ENCODE measurements around the gene CCM2.

CCM2 gene

DNA sequence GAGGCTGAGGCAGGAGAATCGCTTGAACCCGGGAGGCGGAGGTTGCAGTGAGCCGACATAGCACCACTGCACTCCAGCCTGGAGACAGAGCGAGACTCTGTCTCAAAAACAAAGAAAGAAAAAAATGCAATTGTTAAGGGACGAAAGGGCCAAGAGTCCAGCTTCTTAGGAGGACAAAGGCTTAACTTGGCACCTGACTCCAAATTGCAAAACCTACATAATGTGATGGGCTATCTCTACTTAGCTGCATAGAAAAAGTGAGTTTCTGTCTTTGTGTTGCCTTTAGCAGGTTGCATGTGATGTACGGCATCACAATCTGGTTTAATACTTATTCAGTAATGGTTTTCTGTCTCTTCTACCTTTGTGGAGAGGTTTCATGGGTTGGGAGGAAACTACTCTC lies 12.5 kb upstream of the CCM2 start:
- Histone ChIP-seq H3K23ac (ENCODE audit: low read length) (no peak overlapping the region), H4K12ac (ENCODE audit: low read depth, low read length) (no peak overlapping the region), H3K9ac (ENCODE audit: low read length) (no peak overlapping the region), H3K9me3 (ENCODE audit: insufficient read depth, low read depth, low read length) (no peaks in the 10 kb centered on the region), H3K79me2 (ENCODE audit: control insufficient read depth, insufficient read depth, low read length, poor library complexity) (peaks cover 11% of the 10 kb centered on the region), H3K4me1 (ENCODE audit: control insufficient read depth in 1 of 2, insufficient read depth in 2 of 2, low read length in 2 of 2) (peaks cover 2 to 5% of the 10 kb centered on the region in 2 experiments), H3K14ac (ENCODE audit: low read length) (no peak overlapping the region), H2BK120ac (ENCODE audit: insufficient read depth, low read length, poor library complexity) (no peak overlapping the region), H3K79me1 (ENCODE audit: low read length) (peaks cover 10% of the 10 kb centered on the region), H3K27me3 (ENCODE audit: insufficient read depth, low read length) (no peaks in the 10 kb centered on the region), H3K18ac (ENCODE audit: low read length) (no peak overlapping the region), H3K36me3 (ENCODE audit: control insufficient read depth in 1 of 2, insufficient read depth in 2 of 2, low read length in 2 of 2) (peaks cover 20 to 28% of the 10 kb centered on the region in 2 experiments), H3K4me3 (ENCODE audit: low read depth, low read length) (no peak overlapping the region), H3K27ac (ENCODE audit: low read depth, low read length) (no peak overlapping the region), H2AK5ac (ENCODE audit: low read length) (no peak overlapping the region), H4K8ac (ENCODE audit: low read depth, low read length) (no peak overlapping the region), H2BK12ac (ENCODE audit: low read length) (no peak overlapping the region), H2BK5ac (ENCODE audit: low read depth, low read length, poor library complexity) (no peak overlapping the region), H3K4ac (ENCODE audit: low read depth, low read length) (no peak overlapping the region), H2AFZ (ENCODE audit: insufficient read depth, low read length, poor library complexity) (no peak overlapping the region), H3K4me2 (ENCODE audit: low read length) (no peak overlapping the region), H4K91ac (ENCODE audit: low read depth, low read length) (no peak overlapping the region)
- DNase-seq, result no peak
- no CpG with 5 or more reads among the region's 7 CpGs for WGBS (ENCODE audit: extremely low coverage, insufficient coverage, insufficient read length)

DNA sequence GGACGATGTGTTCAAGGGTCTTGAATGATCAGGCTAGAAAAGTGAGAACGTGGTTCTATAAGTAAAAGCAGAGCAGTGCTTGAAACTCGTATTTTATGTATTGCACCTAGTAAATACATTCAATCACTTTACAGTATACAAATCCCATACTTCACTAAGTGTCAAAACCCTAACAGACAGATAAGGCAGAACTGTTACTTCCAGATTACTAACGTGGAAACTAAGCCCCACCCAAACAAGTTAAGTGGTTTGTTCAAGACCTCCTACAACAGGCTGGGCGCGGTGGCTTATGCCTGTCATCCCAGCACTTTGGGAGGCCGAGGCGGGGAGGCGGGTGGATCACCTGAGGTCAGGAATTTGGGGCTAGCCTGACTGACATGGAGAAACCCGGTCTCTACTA lies 12.0 kb upstream of the CCM2 start:
- H3K4me2 ChIP-seq (ENCODE audit: low read length), result no peak overlapping the region
- peaks cover 17 to 23% of the 10 kb centered on the region in 2 experiments for H3K36me3 ChIP-seq (ENCODE audit: control insufficient read depth in 1 of 2, insufficient read depth in 2 of 2, low read length in 2 of 2)
- no peak overlapping the region for H3K4ac ChIP-seq (ENCODE audit: low read depth, low read length)
- H4K91ac ChIP-seq (ENCODE audit: low read depth, low read length), result no peak overlapping the region
- H2AK5ac ChIP-seq (ENCODE audit: low read length), result no peak overlapping the region
- no peak overlapping the region for H4K8ac ChIP-seq (ENCODE audit: low read depth, low read length)
- H3K79me1 ChIP-seq (ENCODE audit: low read length), result peaks cover 10% of the 10 kb centered on the region
- no CpG with 5 or more reads among the region's 10 CpGs for WGBS (ENCODE audit: extremely low coverage, insufficient coverage, insufficient read length)
- H3K14ac ChIP-seq (ENCODE audit: low read length), result no peak overlapping the region
- DNase-seq, result no peak
- no peak overlapping the region for H2BK5ac ChIP-seq (ENCODE audit: low read depth, low read length, poor library complexity)
- peaks cover 11% of the 10 kb centered on the region for H3K79me2 ChIP-seq (ENCODE audit: control insufficient read depth, insufficient read depth, low read length, poor library complexity)
- no peak overlapping the region for H3K23ac ChIP-seq (ENCODE audit: low read length)
- H3K18ac ChIP-seq (ENCODE audit: low read length), result no peak overlapping the region
- H3K27me3 ChIP-seq (ENCODE audit: insufficient read depth, low read length), result no peaks in the 10 kb centered on the region
- H2BK120ac ChIP-seq (ENCODE audit: insufficient read depth, low read length, poor library complexity), result no peak overlapping the region
- H4K12ac ChIP-seq (ENCODE audit: low read depth, low read length), result no peak overlapping the region
- no peak overlapping the region for H3K27ac ChIP-seq (ENCODE audit: low read depth, low read length)
- no peak overlapping the region for H3K9ac ChIP-seq (ENCODE audit: low read length)
- H3K4me3 ChIP-seq (ENCODE audit: low read depth, low read length), result no peak overlapping the region
- H3K4me1 ChIP-seq (ENCODE audit: control insufficient read depth in 1 of 2, insufficient read depth in 2 of 2, low read length in 2 of 2), result peaks cover 2 to 5% of the 10 kb centered on the region in 2 experiments
- H3K9me3 ChIP-seq (ENCODE audit: insufficient read depth, low read depth, low read length), result no peaks in the 10 kb centered on the region
- no peak overlapping the region for H2BK12ac ChIP-seq (ENCODE audit: low read length)
- no peak overlapping the region for H2AFZ ChIP-seq (ENCODE audit: insufficient read depth, low read length, poor library complexity)

DNA sequence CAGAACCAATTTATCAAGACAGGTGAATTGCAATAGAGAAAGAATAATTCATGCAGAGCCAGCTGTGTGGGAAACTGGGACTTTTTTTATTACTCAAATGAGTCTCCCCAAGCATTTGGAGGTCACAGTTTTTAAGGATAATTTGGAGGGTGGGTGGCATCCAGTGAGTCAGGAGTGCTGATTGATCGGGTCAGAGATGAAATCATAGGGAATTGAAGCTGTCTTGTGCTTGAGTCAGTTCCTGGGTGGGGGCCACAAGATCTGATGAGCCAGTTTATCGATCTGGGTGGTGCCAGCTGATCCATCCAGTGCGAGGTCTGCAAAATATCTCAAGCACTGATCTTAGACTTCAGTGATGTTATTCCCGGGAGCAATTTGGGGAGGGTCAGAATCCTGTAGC lies 11.3 kb upstream of the CCM2 start:
- Histone ChIP-seq H2BK5ac (ENCODE audit: low read depth, low read length, poor library complexity) (no peak overlapping the region), H2BK12ac (ENCODE audit: low read length) (no peak overlapping the region), H3K4me2 (ENCODE audit: low read length) (no peak overlapping the region), H3K14ac (ENCODE audit: low read length) (no peak overlapping the region), H3K23ac (ENCODE audit: low read length) (no peak overlapping the region), H3K4ac (ENCODE audit: low read depth, low read length) (no peak overlapping the region), H2AFZ (ENCODE audit: insufficient read depth, low read length, poor library complexity) (no peak overlapping the region), H3K27me3 (ENCODE audit: insufficient read depth, low read length) (no peaks in the 10 kb centered on the region), H3K79me1 (ENCODE audit: low read length) (peaks cover 10% of the 10 kb centered on the region), H3K79me2 (ENCODE audit: control insufficient read depth, insufficient read depth, low read length, poor library complexity) (peaks cover 11% of the 10 kb centered on the region), H3K9ac (ENCODE audit: low read length) (no peak overlapping the region), H3K4me1 (ENCODE audit: control insufficient read depth in 1 of 2, insufficient read depth in 2 of 2, low read length in 2 of 2) (peaks cover 2 to 5% of the 10 kb centered on the region in 2 experiments), H3K18ac (ENCODE audit: low read length) (no peak overlapping the region), H2AK5ac (ENCODE audit: low read length) (no peak overlapping the region), H2BK120ac (ENCODE audit: insufficient read depth, low read length, poor library complexity) (no peak overlapping the region), H4K12ac (ENCODE audit: low read depth, low read length) (no peak overlapping the region), H3K27ac (ENCODE audit: low read depth, low read length) (no peak overlapping the region), H3K36me3 (ENCODE audit: control insufficient read depth in 1 of 2, insufficient read depth in 2 of 2, low read length in 2 of 2) (peaks cover 12 to 16% of the 10 kb centered on the region in 2 experiments), H3K9me3 (ENCODE audit: insufficient read depth, low read depth, low read length) (no peaks in the 10 kb centered on the region), H3K4me3 (ENCODE audit: low read depth, low read length) (no peak overlapping the region), H4K8ac (ENCODE audit: low read depth, low read length) (no peak overlapping the region), H4K91ac (ENCODE audit: low read depth, low read length) (no peak overlapping the region)
- WGBS (ENCODE audit: extremely low coverage, insufficient coverage, insufficient read length), result no CpG with 5 or more reads among the region's 4 CpGs
- no peak for DNase-seq

DNA sequence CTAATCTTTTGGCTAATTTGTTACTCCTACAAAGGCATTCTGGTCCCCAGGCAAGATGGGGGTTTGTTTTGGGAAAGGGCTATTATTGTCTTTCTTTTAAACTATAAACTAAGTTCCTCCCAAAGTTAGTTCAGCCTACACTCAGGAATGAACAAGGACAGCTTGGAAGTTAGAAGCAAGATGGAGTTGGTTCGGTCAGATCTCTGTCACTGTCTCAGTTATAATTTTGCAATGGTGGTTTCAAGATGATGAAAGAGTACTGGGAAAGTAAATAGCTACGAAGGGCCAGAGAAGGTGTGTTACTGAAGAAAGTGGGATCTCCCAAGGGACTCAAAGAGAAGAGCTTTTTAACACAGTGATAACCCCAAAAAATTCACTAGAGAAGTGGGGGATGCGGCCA lies 10.9 kb upstream of the CCM2 start:
- Histone ChIP-seq H3K23ac (ENCODE audit: low read length) (no peak overlapping the region), H3K79me2 (ENCODE audit: control insufficient read depth, insufficient read depth, low read length, poor library complexity) (peaks cover 11% of the 10 kb centered on the region), H3K18ac (ENCODE audit: low read length) (no peak overlapping the region), H3K27me3 (ENCODE audit: insufficient read depth, low read length) (no peaks in the 10 kb centered on the region), H3K27ac (ENCODE audit: low read depth, low read length) (no peak overlapping the region), H2AK5ac (ENCODE audit: low read length) (no peak overlapping the region), H2BK5ac (ENCODE audit: low read depth, low read length, poor library complexity) (no peak overlapping the region), H2AFZ (ENCODE audit: insufficient read depth, low read length, poor library complexity) (no peak overlapping the region), H4K12ac (ENCODE audit: low read depth, low read length) (no peak overlapping the region), H3K14ac (ENCODE audit: low read length) (no peak overlapping the region), H3K79me1 (ENCODE audit: low read length) (peaks cover 10% of the 10 kb centered on the region), H3K9ac (ENCODE audit: low read length) (no peak overlapping the region), H3K36me3 (ENCODE audit: control insufficient read depth in 1 of 2, insufficient read depth in 2 of 2, low read length in 2 of 2) (peaks cover 8 to 12% of the 10 kb centered on the region in 2 experiments), H3K9me3 (ENCODE audit: insufficient read depth, low read depth, low read length) (no peaks in the 10 kb centered on the region), H4K8ac (ENCODE audit: low read depth, low read length) (no peak overlapping the region), H2BK120ac (ENCODE audit: insufficient read depth, low read length, poor library complexity) (no peak overlapping the region), H3K4me3 (ENCODE audit: low read depth, low read length) (no peak overlapping the region), H3K4me2 (ENCODE audit: low read length) (no peak overlapping the region), H4K91ac (ENCODE audit: low read depth, low read length) (no peak overlapping the region), H3K4me1 (ENCODE audit: control insufficient read depth in 1 of 2, insufficient read depth in 2 of 2, low read length in 2 of 2) (peaks cover 2 to 5% of the 10 kb centered on the region in 2 experiments), H2BK12ac (ENCODE audit: low read length) (no peak overlapping the region), H3K4ac (ENCODE audit: low read depth, low read length) (no peak overlapping the region)
- no CpG with 5 or more reads among the region's 3 CpGs for WGBS (ENCODE audit: extremely low coverage, insufficient coverage, insufficient read length)
- DNase-seq, result no peak

Data from trophoblast cell (in vitro differentiated cells and primary cell).